Thyroid gland (tissue), 4 donors: ENCODE data around the gene SMYD1.

Experiments used
- CTCF ChIP-seq, 6 experiments: fragments of 200-600 bp in 3 of 6; fragments of 450-650 bp in 3 of 6; sonication (generic) in 3 of 6; IDR thresholded peaks; one replicate each; pipeline ENCODE4 v1.5.1; 2016 to 2019; ENCODE audit warnings: antibody characterized with exemption in 6 of 6, mild to moderate bottlenecking in 2 of 6, inconsistent platforms in 1 of 6, moderate library complexity in 1 of 6
- POLR2A ChIP-seq, 2 donors: fragments of 450-650 bp; IDR thresholded peaks; one replicate each; pipeline ENCODE4 v1.6.1; 2017; ENCODE audit warnings: antibody characterized with exemption in 2 of 2, mild to moderate bottlenecking in 2 of 2, moderate library complexity in 1 of 2

GRCh38 chr2:88136817-88137216 lies 69.2 kb downstream of the SMYD1 start:
- TF ChIP-seq CTCF (IDR thresholded peaks at IDR 0.05) (no peak), POLR2A (IDR thresholded peaks at IDR 0.05) (no peak)
